Vagina (tissue), 2 donors: ENCODE results near the gene WNK3.

Source experiments
- CTCF ChIP-seq, 3 experiments: fragments of 450-650 bp in 2 of 3; fragments of 200-600 bp in 1 of 3; sonication (generic) in 1 of 3; IDR thresholded peaks; one replicate each; pipeline ENCODE4 v1.5.1; 2017 to 2019; ENCODE audit warnings: antibody characterized with exemption in 3 of 3, mild to moderate bottlenecking in 2 of 3, moderate library complexity in 2 of 3
- POLR2AphosphoS5 ChIP-seq, 2 donors: sonication (generic); formaldehyde crosslinking; IDR thresholded peaks; one replicate each; pipeline ENCODE4 v1.9.0; 2017; ENCODE audit warnings: antibody characterized with exemption in 2 of 2, mild to moderate bottlenecking in 2 of 2, low read depth in 1 of 2; ENCODE audit not compliant: insufficient read depth in 1 of 2

GRCh38 chrX:54157561-54157960 lies 200.3 kb downstream of the WNK3 start:
- TF ChIP-seq CTCF (IDR thresholded peaks at IDR 0.05): no peak
- no peak for TF ChIP-seq POLR2AphosphoS5 (IDR thresholded peaks at IDR 0.05; ENCODE audit: insufficient read depth in 1 of 2, low read depth in 1 of 2)
